HPDE6-E6E7 (cell line): Measurements from ENCODE around the gene TLE4.
"Not testable (repeated sequence)": the region's sequence is repeated elsewhere in the genome, so short reads cannot be mapped to it uniquely, and the experiment has no call there.

ENCODE experiments used
- DNase-seq: peaks from one replicate; pipeline ENCODE4 v3.0.0; 2011; ENCODE audit warnings: missing footprints; ENCODE audit errors: extremely low spot score

Gene TLE4

DNA sequence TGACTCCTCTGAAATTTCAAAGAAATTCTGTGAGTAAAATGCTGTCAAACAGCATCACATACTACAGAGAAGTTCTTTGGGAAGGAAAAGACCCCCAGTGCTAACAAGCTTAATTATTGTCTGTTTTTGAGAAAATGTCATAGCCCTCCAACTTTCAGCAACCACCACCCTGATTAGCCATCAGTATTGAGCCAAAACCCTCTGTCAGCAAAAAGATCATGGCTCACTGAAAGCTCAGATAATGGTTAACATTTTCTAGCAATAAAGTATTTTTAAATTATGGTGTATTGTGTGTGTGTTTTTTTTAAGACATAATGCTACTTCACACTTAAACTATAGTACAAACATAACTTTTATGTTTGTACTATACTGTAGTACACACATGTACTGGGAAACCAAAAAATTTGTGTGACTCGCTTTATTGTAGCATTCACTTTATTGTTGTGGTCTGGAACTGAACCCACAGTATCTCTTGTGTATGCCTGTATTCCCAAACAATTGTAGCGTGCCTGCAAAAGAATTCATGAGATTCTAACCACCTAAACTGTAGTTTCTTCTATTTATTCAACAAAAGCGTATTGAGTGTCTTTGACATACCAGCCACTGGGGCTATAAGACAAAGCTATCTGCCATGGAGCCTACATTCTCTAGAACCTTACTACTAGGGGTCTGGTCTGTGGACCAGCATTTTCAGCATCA, 31.6 kb downstream of the TLE4 start:
- DNase-seq, result no peak

DNA sequence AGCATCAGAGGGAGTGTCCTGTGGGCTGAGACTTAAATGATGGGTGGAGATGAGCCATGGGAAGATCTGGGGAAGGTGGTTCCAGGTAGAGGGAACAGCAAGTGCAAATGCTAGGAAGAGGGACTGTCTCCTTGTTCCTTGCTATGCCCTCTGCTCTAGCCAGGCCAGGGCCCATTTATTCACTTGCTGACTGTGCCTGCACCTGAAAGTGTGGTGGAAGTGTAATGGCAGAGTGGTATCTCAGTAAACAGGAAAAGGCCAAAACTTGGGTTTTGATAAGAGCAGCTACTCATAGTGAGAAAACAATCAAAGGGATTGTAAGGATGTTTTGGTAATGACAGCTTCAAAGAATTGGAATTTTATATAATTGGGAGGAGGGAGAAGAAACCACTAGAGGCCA, 32.4 kb downstream of the TLE4 start:
- no peak for DNase-seq

- DNase-seq, result no peak
Observed at GRCh38 chr9:79604921-79605562, 33.3 kb downstream of the TLE4 start.

- DNase-seq, result not testable (repeated sequence)
Observed at GRCh38 chr9:79606529-79606928, 34.8 kb downstream of the TLE4 start.

- DNase-seq, result no peak
Observed at GRCh38 chr9:79609468-79610018, 37.8 kb downstream of the TLE4 start.

- no peak for DNase-seq
Observed at GRCh38 chr9:79610019-79610631, 38.4 kb downstream of the TLE4 start.

DNA sequence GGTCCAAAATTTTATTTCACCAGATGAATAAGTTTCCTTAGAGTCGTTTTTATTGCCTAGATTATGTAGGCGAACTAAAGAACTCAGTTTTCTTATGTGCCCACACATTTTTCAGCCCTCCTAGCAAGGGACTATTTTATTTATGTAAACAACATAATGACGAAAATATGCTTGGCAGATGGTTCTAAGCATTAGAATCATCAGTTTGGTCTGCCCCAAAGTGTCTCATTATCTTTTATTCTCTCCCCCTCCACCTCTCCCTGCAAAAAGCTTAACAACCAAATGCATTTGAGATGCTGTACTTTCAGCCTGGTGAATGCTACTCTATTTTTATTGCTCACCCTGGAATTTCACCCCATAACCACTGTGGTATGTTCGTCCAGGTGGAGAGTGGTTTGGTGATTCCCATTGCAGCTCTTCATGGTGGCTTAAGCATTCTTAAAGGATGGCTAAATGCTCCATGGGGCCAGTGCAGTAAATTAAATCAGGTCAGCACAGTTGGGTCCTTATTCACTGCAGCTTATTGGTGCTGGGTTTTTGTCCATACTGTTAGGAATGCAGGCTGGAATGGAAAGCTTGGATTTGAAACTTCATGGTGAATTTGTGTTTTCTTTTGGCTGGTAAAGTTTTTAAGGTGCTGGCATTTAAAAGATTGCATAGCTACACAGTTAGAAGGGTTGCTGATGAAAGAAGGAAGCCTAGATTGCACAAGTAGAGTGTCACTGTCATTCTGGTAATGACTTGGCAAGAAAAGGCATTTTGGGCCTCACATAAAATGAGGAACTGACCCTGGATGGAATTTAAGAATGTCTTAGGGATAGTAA, 39.2 kb downstream of the TLE4 start:
- DNase-seq, result no peak

DNA sequence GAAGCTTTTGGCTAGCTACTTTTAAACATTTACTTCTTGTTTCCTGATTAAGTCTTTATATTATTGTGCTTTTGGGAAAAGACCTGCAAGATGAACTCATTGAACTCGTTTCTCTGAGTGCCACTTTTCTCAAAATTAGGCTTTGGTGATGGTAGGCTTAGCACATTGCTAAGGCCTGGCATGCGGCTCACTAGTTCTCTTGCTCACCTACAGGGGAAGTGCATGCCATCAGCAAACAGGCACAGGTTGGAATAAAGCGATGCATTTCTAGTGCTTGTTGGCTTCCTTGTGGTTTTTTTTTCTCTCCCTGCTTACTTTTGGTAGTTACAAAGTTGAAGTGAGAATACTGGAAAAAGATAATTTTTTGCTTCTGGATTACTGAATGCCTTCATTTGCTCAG, 41.4 kb downstream of the TLE4 start:
- DNase-seq, result no peak

DNA sequence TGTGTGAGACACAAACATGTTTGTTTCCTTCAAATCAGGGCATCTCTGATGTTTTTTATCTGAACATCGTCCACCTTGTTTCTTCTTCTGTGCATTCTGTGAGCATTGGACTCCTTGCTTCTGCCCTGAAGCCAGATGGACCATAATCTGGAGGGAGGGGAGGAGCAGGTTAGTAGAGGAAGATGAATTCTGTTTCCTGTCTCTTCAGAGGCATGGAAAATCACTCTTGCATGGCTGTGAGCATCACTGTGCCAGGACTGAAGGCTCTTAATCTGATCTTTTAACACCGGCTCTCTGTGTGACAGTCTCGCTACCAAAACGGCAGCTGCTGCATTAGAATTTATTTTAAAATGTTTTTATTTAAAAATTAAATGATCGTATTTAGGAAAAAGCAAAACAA, 43.3 kb downstream of the TLE4 start:
- no peak for DNase-seq

- no peak for DNase-seq
Observed at GRCh38 chr9:79616013-79616412, 44.2 kb downstream of the TLE4 start.

DNA sequence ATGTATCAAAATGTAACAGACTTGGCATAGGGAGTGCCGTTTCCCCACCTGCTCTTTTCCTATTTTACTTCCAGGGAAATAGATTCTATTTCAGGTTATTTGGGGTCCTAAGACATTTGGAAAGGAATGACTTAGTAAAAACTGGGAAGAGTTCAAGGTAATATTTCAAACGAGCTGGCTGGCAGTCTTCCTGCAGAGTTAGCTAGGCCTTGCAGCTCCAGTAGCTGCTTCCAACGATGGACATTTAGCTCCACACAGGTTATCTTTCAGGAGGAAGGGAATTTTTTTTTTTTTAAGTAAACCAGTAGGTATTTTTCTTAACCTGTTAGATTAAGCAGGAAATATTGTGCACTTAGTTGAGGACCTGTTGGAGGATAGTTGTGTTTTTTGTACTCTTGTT, 45.2 kb downstream of the TLE4 start:
- DNase-seq, result no peak

DNA sequence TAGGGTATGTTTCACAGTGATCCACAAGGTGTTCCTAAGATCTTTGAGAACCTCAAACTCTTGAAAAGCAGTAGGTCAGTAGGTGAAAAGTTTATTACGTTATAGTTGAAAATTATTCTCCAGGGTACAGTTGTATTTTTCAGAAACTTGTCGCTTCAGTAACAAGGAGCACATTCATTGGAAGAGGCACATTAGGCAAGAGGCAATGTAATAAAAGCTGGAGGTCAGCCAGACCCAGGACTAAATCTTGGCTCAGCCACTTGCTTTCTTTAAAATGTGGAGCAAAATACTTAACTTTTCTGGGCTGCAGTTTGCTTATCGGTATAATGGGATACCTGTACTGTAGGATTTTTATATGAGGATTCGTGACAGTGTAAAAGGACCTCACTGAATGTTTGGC, 45.6 kb downstream of the TLE4 start:
- DNase-seq, result no peak

GRCh38 chr9:79619930-79620329, 48.2 kb downstream of the TLE4 start:
- DNase-seq, result no peak

DNA sequence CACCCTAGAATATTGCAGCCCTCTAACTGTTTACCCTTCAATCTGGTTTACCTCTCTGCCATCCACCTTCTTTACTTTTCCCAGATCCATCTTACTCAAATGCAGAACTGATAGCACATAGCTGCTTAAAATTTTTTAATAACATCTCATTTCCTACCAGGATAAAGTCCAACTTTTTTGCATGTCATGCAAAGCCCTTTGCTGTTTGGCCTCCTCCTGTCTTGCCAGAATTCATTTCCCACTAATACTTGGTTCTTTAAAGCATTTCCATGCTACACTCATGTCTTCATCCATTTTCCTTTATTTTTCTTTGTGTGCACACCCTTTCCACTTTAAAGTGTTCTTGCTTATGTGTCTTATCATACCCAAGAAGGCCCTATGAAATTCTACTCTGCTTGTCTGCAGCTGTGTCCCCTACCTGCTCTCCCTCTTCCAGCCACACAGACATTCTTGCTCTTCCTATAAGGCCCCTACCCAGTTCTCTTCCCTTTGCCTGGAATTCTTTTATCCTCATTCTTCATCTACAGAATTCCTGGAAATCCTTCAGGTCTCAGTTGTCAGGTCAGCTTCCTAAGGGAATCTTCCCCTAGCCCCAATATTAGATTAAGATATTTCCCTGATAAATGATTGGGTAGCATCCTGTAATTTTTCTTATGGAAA, 50.3 kb downstream of the TLE4 start:
- DNase-seq, result no peak

- peak; percentile 84 for DNase-seq
Observed at GRCh38 chr9:79623799-79624721, 52.3 kb downstream of the TLE4 start.

DNA sequence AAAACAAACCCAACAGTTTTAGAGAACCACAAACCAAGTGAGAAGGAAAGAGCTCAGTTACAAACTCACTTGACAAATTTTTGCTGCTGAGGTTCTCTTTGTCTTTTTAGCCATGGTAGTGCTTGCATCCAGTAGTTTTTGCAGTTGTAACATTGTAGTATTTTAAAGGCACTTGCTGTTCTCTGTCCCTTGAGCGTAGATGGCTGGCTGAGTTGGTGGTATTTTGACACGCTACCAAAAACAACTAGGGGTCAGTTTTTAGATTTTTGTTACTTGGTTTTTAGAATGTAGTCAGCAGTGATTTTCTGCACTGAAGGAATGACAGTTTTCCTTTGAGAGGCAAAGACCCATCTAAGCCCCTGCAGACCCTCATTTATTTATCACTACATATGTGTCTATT, 58.0 kb downstream of the TLE4 start:
- DNase-seq, result no peak

DNA sequence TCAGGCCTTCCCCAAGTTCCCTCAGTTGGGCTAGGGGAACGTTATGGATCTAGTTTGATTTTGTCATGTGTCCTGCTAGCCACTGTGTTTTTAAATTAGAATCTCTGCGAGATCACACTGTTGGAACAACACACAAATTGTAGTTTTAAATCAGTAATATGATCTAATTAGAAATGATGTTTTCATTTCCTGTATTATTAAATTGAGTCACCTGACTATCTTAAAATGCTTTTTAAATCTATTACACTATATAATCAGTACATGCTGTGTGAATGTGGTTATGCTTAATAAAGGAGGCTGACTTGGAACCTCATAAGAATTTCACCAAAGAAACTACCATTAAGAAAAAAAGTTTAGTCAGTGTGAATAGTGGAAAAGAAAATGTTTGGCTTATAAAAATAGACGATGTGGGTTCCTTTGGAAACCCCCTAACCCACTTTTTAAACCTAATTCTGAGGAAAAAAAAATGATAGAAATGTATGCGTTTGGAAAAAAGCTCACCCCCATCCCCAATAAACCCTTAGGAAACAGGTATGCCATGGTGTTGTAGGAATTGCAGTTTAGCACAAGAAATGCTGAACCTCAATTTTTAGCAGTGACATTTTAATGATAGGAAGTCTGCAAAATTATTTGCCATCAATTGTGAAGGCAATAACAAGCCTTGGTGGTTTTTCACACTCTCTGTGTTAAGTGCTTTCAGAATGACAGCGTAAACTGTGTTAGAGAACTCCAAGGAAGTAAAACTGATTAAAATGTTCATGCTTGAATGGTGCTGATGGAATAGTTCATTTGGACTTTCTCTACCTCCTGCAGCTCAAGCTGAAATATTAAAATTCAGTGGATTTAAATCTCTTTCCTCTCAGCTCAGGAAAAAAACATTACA, 59.0 kb downstream of the TLE4 start:
- no peak for DNase-seq

GRCh38 chr9:79632060-79632459, 60.3 kb downstream of the TLE4 start:
- DNase-seq, result no peak

DNA sequence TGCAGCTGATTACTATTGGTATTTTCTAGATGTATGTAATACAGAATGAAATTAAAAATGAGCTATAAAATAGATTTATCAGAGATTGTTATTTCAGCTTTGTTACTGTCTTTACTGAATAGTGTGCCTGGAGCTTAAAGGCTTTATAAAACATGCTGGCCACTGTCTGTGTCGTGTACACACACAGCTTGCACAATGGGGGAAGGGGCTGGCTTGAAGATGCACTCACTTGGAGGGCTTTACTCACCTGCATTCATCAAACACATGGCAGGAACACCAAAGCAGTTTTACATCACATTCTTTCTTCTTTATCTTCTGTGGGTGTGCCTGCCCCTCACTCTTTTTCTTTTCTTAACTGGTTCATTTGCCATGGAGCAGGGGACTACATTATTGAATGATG, 60.9 kb downstream of the TLE4 start:
- no peak for DNase-seq
